ENCODE results near the gene PRKCB. TPM values are rescaled to one million over a fixed set of nuclear protein-coding genes. Genes with fewer than 3 reads are reported as not detected.
A peak's percentile ranks its signal among the peaks of the same experiment; 100 is the strongest.
"Not testable (repeated sequence)": the region's sequence is repeated elsewhere in the genome, so short reads cannot be mapped to it uniquely, and the experiment has no call there.

The PRKCB gene
- total and polyA plus RNA-seq, 5 donors = 0.41 to 4.1 (median 3.6) TPM

DNA sequence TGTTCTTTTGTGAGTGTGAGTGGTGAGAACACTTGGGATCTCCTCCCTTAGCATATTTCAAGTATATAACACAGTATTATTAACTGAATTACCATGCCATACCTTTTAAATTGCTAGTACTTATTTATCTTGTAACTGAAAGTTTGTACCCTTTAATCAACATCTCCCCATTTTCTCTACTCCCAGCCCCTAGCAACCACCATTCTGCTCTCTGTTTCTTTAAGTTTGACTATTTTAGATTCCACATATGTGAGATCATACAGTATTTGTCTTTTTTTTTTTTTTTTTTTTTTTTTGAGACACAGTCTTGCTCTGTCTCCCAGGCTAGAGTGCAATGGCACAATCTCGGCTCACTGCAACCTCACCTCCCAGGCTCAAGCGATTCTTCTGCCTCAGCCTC is 302.8 kb downstream of the PRKCB start:
- no peaks in the 10 kb centered on the region for H3K4me1 ChIP-seq (ENCODE audit: control insufficient read depth, insufficient read depth, low read length)
- ATAC-seq = no peak
- intact Hi-C loops (cut with DNase I) = loop anchor here in 1 of 4 donors (10.0 kb wide), 1 partner anchor 116 kb away; the partner anchor contains the start of gene CACNG3
- no peak overlapping the region for H3K27ac ChIP-seq (ENCODE audit: low read length)
- 75% methylated on average over 2 of the region's 2 CpGs for WGBS
- no peak overlapping the region for H3K4me3 ChIP-seq (ENCODE audit: low read length)
- no peak for DNase-seq
- H3K9me3 ChIP-seq (ENCODE audit: control insufficient read depth, low read length) = no peaks in the 10 kb centered on the region
- no peaks in the 10 kb centered on the region for H3K27me3 ChIP-seq (ENCODE audit: control insufficient read depth, insufficient read depth)

DNA sequence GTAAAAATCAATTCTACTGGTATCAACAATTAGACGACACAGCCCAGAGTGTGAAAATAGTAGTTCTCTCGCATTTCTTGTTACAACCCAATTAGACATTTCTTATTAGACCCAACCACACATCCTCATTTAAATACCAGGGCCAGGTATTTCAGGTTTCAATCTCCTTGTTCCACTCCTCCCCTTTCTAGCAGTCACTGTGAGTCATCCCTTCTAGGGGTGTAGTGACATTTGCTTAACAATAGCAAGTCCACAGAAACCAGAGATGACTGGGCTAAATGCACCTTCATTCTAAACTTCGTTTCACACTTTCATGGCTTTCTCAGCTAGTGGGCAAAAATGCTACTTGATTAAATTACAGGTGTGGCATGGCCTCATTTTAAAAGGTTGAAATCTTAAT is 303.5 kb downstream of the PRKCB start:
- Histone ChIP-seq H3K9me3 (ENCODE audit: control insufficient read depth, low read length) (no peaks in the 10 kb centered on the region), H3K27me3 (ENCODE audit: control insufficient read depth, insufficient read depth) (no peaks in the 10 kb centered on the region), H3K4me3 (ENCODE audit: low read length) (no peak overlapping the region), H3K27ac (ENCODE audit: low read length) (no peak overlapping the region), H3K4me1 (ENCODE audit: control insufficient read depth, insufficient read depth, low read length) (no peaks in the 10 kb centered on the region)
- intact Hi-C loops (cut with DNase I) = loop anchor here in 1 of 4 donors (10.0 kb wide), 1 partner anchor 116 kb away; the partner anchor contains the start of gene CACNG3
- DNase-seq (no peak), ATAC-seq (no peak)
- 82% methylated on average over 3 of the region's 3 CpGs for WGBS

DNA sequence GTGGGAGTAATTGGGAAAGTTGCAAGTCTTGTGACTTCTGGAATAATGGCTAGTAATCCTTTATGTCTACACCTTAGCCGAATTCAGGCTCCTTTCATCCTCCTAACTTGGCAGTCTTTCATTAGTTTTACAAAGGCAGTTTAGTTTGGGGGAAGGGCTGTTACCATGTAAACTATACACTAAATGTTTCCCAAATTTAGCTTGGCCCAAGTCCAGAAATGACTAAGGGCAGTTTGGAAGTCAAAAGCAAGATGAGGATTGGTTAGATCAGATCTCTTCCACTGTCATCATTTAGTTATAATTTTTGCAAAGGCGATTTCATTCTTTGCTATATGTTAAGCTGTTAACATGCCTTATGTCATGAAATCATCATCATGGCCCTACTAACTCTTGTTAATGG is 304.9 kb downstream of the PRKCB start:
- Histone ChIP-seq H3K9me3 (ENCODE audit: control insufficient read depth, low read length) (no peaks in the 10 kb centered on the region), H3K4me1 (ENCODE audit: control insufficient read depth, insufficient read depth, low read length) (no peaks in the 10 kb centered on the region), H3K27me3 (ENCODE audit: control insufficient read depth, insufficient read depth) (no peaks in the 10 kb centered on the region), H3K27ac (ENCODE audit: low read length) (no peak overlapping the region), H3K4me3 (ENCODE audit: low read length) (no peak overlapping the region)
- ATAC-seq (no peak), DNase-seq (no peak)
- intact Hi-C loops (cut with DNase I) = no loop called here
- WGBS = 71% methylated on average over 2 of the region's 2 CpGs

DNA sequence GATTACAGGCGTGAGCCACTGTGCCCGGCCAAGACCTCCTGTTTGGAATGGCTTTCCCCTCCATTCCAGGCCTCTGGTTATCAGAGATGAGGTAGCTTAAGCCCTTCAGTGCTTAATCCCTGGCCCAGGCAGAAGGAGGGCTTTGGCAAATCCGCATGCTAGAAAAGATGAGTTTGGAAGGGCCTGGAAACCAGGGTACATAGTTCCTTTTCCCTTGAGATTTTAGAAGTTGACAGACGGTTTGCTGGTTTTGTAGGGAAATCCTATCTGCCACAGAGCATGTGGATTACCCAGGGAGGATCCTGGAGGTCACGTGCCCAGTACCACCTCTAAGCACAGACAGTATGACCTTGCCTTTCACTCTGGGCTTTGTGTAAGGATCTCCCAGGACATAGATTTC is 305.7 kb downstream of the PRKCB start:
- intact Hi-C loops (cut with DNase I) = no loop called here
- no peaks in the 10 kb centered on the region for H3K27me3 ChIP-seq (ENCODE audit: control insufficient read depth, insufficient read depth)
- 82% methylated on average over 5 of the region's 5 CpGs for WGBS

DNA sequence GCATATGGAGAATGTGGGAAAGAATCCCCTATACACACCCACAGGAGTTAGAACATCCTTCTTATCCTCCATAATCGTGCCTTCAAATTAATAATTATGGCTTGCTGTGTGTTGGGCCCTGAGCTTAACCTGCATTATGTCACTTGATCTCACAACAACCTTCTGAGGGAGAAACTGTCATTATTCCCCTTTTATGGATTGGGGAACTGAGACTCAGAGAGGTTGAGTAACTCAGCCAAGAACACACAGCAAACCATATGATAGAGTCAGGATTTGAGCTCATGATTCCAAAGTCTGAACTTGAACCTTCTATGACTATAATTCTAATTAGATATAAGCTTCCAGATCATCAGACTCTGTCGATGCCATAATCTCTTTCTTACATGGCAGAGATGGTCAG is 306.1 kb downstream of the PRKCB start:
- H3K27me3 ChIP-seq (ENCODE audit: control insufficient read depth, insufficient read depth) = no peaks in the 10 kb centered on the region
- H3K4me1 ChIP-seq (ENCODE audit: control insufficient read depth, insufficient read depth, low read length) = no peaks in the 10 kb centered on the region
- 90% methylated on average over 2 of the region's 2 CpGs for WGBS
- ATAC-seq = no peak
- H3K27ac ChIP-seq (ENCODE audit: low read length) = no peak overlapping the region
- intact Hi-C loops (cut with DNase I) = no loop called here
- no peaks in the 10 kb centered on the region for H3K9me3 ChIP-seq (ENCODE audit: control insufficient read depth, low read length)
- DNase-seq = no peak
- no peak overlapping the region for H3K4me3 ChIP-seq (ENCODE audit: low read length)

More for the DNA sequence above, 305.7 kb downstream of the PRKCB start:
- Histone ChIP-seq H3K9me3 (ENCODE audit: control insufficient read depth, low read length) (no peaks in the 10 kb centered on the region), H3K27ac (ENCODE audit: low read length) (no peak overlapping the region), H3K4me1 (ENCODE audit: control insufficient read depth, insufficient read depth, low read length) (no peaks in the 10 kb centered on the region), H3K4me3 (ENCODE audit: low read length) (no peak overlapping the region)
- DNase-seq (no peak), ATAC-seq (no peak)

DNA sequence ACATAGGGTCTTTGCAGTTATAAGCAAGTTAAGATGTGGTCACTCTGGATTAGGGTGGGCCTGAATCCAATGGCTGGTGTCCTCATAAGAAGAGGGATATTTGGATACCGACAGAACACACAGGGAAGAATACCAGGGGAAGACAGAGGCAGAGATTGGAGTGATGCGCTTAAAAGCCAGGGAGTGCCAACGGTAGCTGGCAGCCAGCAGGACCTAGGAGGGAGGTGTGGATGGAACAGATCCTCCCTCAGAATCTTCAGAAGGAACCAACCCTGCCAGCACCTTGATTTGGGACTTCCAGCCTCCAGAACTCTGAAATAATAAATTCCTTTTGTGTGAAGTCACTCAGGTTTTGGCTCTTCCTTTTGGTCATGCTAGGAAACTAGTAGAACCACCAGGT is 310.1 kb downstream of the PRKCB start:
- no peak for ATAC-seq
- H3K4me3 ChIP-seq (ENCODE audit: low read length) = no peak overlapping the region
- no peak for DNase-seq
- no peaks in the 10 kb centered on the region for H3K4me1 ChIP-seq (ENCODE audit: control insufficient read depth, insufficient read depth, low read length)
- WGBS = 70% methylated on average over 3 of the region's 3 CpGs
- intact Hi-C loops (cut with DNase I) = no loop called here
- H3K27ac ChIP-seq (ENCODE audit: low read length) = no peak overlapping the region
- no peaks in the 10 kb centered on the region for H3K9me3 ChIP-seq (ENCODE audit: control insufficient read depth, low read length)
- H3K27me3 ChIP-seq (ENCODE audit: control insufficient read depth, insufficient read depth) = no peaks in the 10 kb centered on the region

DNA sequence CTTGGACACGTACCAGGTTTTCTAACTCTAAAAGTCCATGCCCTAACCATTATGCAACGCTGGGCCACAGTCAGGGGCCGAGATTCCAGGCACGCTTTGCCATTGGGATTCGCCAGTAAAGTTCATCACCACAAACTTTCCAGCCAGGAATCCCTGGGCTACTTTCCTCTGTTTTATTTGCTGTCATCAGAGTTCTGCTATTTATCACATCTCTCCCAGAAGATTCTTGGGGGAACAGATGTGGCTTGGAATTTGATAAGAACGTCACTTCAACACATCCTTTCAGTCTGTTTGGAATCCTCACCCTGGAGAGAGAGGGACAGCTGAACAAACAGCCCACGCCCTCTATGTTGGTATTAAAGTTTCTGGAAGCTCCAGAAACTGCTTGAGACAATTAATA is 310.7 kb downstream of the PRKCB start:
- ATAC-seq (peak; percentile 84 to 86), DNase-seq (peak; percentile 29 to 74 (median 63))
- Histone ChIP-seq H3K27ac (ENCODE audit: low read length) (no peak overlapping the region), H3K27me3 (ENCODE audit: control insufficient read depth, insufficient read depth) (no peaks in the 10 kb centered on the region), H3K4me1 (ENCODE audit: control insufficient read depth, insufficient read depth, low read length) (no peaks in the 10 kb centered on the region), H3K4me3 (ENCODE audit: low read length) (no peak overlapping the region), H3K9me3 (ENCODE audit: control insufficient read depth, low read length) (no peaks in the 10 kb centered on the region)
- intact Hi-C loops (cut with DNase I) = no loop called here
- 18% methylated on average over 7 of the region's 7 CpGs for WGBS

DNA sequence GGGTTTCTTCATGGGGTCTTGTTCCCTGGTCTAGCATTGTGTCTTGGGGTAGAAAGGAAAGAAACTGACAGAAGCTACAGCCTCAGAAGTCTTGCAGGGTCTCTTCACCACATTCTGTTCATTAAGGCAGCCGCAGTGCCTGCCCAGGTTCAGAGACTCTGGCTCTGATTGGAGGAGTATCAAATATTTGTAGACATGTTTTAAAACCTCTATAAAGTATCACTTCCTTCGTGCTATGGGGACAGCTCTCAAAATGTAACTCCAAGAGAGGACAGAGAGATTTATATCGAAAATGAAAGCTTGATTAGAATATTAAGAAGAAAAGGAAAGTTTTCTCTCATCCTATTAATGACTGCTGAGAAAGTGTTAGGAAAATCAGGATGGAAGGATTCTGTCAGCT is 313.3 kb downstream of the PRKCB start:
- no peak for ATAC-seq

DNA sequence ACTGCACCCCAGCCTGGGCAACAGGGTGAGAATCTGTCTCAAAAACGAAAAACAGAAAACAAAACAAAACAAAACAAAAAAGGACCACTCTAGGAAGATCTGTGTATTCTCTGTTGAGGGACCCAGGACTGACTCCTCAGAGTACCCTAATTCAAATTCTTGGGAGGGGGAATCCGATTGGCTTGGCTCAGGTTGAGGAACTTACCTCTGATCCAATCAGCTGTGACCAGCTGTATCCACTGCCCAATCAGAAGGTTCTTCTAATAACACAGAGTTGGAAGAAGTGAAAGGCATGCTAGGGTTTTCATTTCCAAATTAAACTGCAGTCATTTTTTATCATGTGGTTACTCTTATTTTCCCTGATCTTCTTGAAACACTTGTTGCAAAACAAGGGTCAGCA is 314.5 kb downstream of the PRKCB start:
- ATAC-seq (no peak), DNase-seq (no peak)
- H3K4me1 ChIP-seq (ENCODE audit: control insufficient read depth, insufficient read depth, low read length) = no peaks in the 10 kb centered on the region
- no peak overlapping the region for H3K4me3 ChIP-seq (ENCODE audit: low read length)
- WGBS = 82% methylated on average over 2 of the region's 2 CpGs
- H3K27me3 ChIP-seq (ENCODE audit: control insufficient read depth, insufficient read depth) = no peaks in the 10 kb centered on the region
- no peaks in the 10 kb centered on the region for H3K9me3 ChIP-seq (ENCODE audit: control insufficient read depth, low read length)
- intact Hi-C loops (cut with DNase I) = no loop called here
- H3K27ac ChIP-seq (ENCODE audit: low read length) = no peak overlapping the region

More for the DNA sequence above, 313.3 kb downstream of the PRKCB start:
- intact Hi-C loops (cut with DNase I) = no loop called here
- Histone ChIP-seq H3K4me1 (ENCODE audit: control insufficient read depth, insufficient read depth, low read length) (no peaks in the 10 kb centered on the region), H3K4me3 (ENCODE audit: low read length) (no peak overlapping the region), H3K27me3 (ENCODE audit: control insufficient read depth, insufficient read depth) (no peaks in the 10 kb centered on the region), H3K27ac (ENCODE audit: low read length) (no peak overlapping the region), H3K9me3 (ENCODE audit: control insufficient read depth, low read length) (no peaks in the 10 kb centered on the region)
- no peak for DNase-seq
- WGBS = 86% methylated on average over 3 of the region's 3 CpGs

DNA sequence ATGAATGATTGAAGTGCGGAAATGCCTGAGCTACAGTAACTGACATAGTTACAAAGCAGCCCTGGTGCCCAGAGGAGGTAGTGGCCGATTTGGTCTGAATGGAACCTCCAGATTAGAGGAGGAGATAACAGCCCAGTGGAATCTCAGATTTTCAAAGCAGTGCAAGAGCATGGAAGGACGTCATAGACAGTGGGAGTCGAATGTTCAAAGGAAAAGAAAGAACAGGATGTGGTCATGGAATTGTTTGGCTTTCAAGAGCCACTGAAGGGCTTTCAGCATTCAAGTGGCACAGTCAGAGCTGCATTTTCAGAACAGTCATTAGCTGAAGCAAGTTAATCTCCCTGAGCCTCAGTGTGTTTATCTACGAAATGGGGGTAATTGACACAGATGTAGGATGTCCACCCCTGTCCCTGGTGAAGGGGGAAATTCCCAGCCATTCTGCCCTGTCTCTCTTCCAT is 315.7 kb downstream of the PRKCB start:
- ATAC-seq (peak in 1 of 2 donors; percentile 46), DNase-seq (no peak)
- Histone ChIP-seq H3K4me3 (ENCODE audit: low read length) (no peak overlapping the region), H3K27me3 (ENCODE audit: control insufficient read depth, insufficient read depth) (no peaks in the 10 kb centered on the region), H3K27ac (ENCODE audit: low read length) (no peak overlapping the region), H3K4me1 (ENCODE audit: control insufficient read depth, insufficient read depth, low read length) (no peaks in the 10 kb centered on the region), H3K9me3 (ENCODE audit: control insufficient read depth, low read length) (no peaks in the 10 kb centered on the region)
- 33% methylated on average over 5 of the region's 5 CpGs for WGBS
- intact Hi-C loops (cut with DNase I) = no loop called here

DNA sequence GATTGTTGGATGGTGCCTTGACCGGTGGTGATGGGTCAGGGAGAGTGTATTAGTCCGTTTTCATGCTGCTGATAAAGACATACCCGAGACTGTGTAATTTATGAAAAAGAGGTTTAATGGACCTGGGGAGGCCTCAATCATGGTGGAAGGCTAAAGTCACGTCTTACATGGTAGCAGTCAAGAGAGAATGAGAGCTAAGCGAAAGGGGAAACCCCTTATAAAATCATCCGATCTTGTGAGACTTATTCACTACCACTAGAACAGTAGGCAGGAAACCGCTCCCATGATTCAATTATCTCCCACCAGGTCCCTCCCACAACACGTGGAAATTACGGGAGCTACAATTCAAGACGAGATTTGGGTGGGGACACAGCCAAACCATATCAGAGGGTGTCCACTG is 316.3 kb downstream of the PRKCB start:
- 59% methylated on average over 10 of the region's 10 CpGs for WGBS
- DNase-seq; H3K9me3 ChIP-seq (ENCODE audit: control insufficient read depth, low read length); ATAC-seq; H3K27ac ChIP-seq (ENCODE audit: low read length); H3K4me3 ChIP-seq (ENCODE audit: low read length); H3K4me1 ChIP-seq (ENCODE audit: control insufficient read depth, insufficient read depth, low read length); intact Hi-C loops (cut with DNase I); H3K27me3 ChIP-seq (ENCODE audit: control insufficient read depth, insufficient read depth): not testable (repeated sequence)

DNA sequence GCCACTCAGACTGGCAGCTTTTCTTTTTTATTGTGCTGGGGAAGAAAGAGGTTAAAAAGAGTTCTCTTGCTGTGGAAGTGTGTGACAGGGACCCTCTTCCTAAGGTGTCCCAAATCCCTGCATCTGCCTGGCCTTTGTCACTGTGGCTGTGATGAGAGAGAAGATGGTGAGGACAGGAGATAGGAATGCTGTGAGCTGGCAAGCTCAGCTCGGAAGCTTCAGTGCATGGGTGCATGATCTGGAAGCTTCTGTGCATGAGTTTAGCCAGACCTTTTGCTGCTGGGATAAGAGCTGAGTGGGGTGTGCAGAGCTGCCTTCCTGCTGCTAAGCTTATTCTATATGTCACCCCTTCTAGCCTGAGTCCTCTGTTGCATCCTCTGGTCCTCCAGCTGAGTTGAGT is 317.0 kb downstream of the PRKCB start:
- intact Hi-C loops (cut with DNase I) = no loop called here
- ATAC-seq = no peak
- WGBS = 33% methylated on average over 1 of the region's 1 CpG

More for the DNA sequence above, 317.0 kb downstream of the PRKCB start:
- H3K4me1 ChIP-seq (ENCODE audit: control insufficient read depth, insufficient read depth, low read length) = no peaks in the 10 kb centered on the region
- H3K27ac ChIP-seq (ENCODE audit: low read length) = no peak overlapping the region
- no peaks in the 10 kb centered on the region for H3K9me3 ChIP-seq (ENCODE audit: control insufficient read depth, low read length)
- no peak overlapping the region for H3K4me3 ChIP-seq (ENCODE audit: low read length)
- H3K27me3 ChIP-seq (ENCODE audit: control insufficient read depth, insufficient read depth) = no peaks in the 10 kb centered on the region
- no peak for DNase-seq
